Upper lobe of right lung (tissue), 1 donor: Measurements from ENCODE around the gene CYBA. TPM values are rescaled to one million over a fixed set of nuclear protein-coding genes. Genes with fewer than 3 reads are reported as not detected.
"Not testable (repeated sequence)": the region's sequence is repeated elsewhere in the genome, so short reads cannot be mapped to it uniquely, and the experiment has no call there.

Source experiments
- ATAC-seq: fragments of 200-7000 bp; cut with Tn5 transposase; one replicate; pipeline ENCODE4 v1.9.1; 2020; ENCODE audit warnings: mild to moderate bottlenecking, moderate library complexity
- DNase-seq: peaks from one replicate; pipeline ENCODE4 v3.0.0-alpha.2; 2020
- H3K27ac ChIP-seq: fragments of 200-600 bp; one replicate; pipeline ENCODE4 v1.8.0; 2022
- H3K27me3 ChIP-seq: fragments of 200-600 bp; one replicate; pipeline ENCODE4 v1.8.0; 2022; ENCODE audit warnings: mild to moderate bottlenecking
- H3K36me3 ChIP-seq: fragments of 200-600 bp; one replicate; pipeline ENCODE4 v1.8.0; 2022
- H3K4me1 ChIP-seq: fragments of 200-600 bp; one replicate; pipeline ENCODE4 v1.8.0; 2022
- H3K4me3 ChIP-seq: fragments of 200-600 bp; one replicate; pipeline ENCODE4 v1.8.0; 2022; ENCODE audit warnings: mild to moderate bottlenecking
- H3K9me3 ChIP-seq: fragments of 200-600 bp; one replicate; pipeline ENCODE4 v1.8.0; 2022
- intact Hi-C: fragments of 100-400 bp; cut with DNase I; formaldehyde crosslinking; loops from one replicate; pipeline ENCODE4 v1.11.0; 2022
- total RNA-seq: library from RNA; stranded (reverse); fragmentation: NEBNext Ultra II Directional; extraction: Animal tissue kit (Norgen Biotek cat#: 25700); gene quantifications from one replicate; pipeline ENCODE4 v1.2.1, GENCODE V29; 2021
- TF ChIP-seq, protein P1 (sequence below): fragments of 200-600 bp; IDR thresholded peaks from one replicate; pipeline ENCODE4 v1.8.0; 2022; ENCODE audit warnings: antibody characterized with exemption
- donor health status: DM: no; HTN: yes; CAD: no; lungs with severe emphysema.

CYBA gene
- total RNA-seq, 1 donor from 2014 or later = 257 TPM

DNA sequence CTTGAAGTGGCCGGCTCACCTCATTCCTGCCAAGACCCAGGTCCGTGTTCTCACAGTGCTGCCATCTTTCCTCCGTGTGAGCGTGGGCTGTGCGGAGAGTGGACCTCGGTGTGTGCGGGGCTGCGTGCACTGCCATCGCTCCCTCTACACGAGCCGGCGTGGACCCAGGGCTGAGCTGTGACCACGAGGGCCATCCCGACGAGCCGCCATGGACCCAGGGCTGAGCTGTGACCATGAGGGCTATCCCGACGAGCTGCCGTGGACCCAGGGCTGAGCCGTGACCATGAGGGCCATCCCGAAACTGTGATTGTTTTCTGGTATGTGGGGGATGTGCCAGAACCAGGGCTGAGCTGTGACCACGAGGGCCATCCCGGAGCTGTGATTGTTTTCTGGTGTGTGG is 21.0 kb upstream of the CYBA start:
- ATAC-seq (no peak), DNase-seq (no peak)
- Histone ChIP-seq H3K9me3 (no peaks in the 10 kb centered on the region), H3K4me1 (no peaks in the 10 kb centered on the region), H3K27ac (no peak overlapping the region), H3K4me3 (no peak overlapping the region), H3K27me3 (no peaks in the 10 kb centered on the region), H3K36me3 (no peaks in the 10 kb centered on the region)
- intact Hi-C loops = no loop called here
- TF ChIP-seq, protein P1, sequence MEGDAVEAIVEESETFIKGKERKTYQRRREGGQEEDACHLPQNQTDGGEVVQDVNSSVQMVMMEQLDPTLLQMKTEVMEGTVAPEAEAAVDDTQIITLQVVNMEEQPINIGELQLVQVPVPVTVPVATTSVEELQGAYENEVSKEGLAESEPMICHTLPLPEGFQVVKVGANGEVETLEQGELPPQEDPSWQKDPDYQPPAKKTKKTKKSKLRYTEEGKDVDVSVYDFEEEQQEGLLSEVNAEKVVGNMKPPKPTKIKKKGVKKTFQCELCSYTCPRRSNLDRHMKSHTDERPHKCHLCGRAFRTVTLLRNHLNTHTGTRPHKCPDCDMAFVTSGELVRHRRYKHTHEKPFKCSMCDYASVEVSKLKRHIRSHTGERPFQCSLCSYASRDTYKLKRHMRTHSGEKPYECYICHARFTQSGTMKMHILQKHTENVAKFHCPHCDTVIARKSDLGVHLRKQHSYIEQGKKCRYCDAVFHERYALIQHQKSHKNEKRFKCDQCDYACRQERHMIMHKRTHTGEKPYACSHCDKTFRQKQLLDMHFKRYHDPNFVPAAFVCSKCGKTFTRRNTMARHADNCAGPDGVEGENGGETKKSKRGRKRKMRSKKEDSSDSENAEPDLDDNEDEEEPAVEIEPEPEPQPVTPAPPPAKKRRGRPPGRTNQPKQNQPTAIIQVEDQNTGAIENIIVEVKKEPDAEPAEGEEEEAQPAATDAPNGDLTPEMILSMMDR = no peak

DNA sequence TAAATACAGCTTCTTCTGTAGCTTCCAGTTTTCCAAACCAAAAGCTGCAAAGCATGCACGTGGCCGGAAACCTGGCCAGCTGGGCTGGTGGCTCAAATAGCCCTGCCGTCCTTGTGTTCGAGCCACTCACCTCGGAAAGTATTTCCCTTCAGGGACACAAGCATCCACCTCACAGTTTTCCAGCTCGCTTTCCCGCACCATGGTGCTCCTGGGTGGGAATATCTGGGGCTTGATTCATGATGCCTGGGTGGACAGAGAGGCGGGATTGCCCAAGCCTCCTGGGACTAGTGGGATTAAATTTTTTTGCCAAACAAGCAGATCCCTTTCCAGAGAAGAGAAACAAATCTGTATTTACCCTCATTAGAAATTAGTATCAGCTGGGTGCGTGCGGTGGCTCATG is 19.1 kb upstream of the CYBA start:
- TF ChIP-seq, protein P1 = no peak
- Histone ChIP-seq H3K27ac (no peak overlapping the region), H3K9me3 (no peaks in the 10 kb centered on the region), H3K4me3 (no peak overlapping the region), H3K27me3 (no peaks in the 10 kb centered on the region), H3K4me1 (no peaks in the 10 kb centered on the region), H3K36me3 (no peaks in the 10 kb centered on the region)
- intact Hi-C loops = no loop called here
- no peak for DNase-seq
- ATAC-seq = no peak

DNA sequence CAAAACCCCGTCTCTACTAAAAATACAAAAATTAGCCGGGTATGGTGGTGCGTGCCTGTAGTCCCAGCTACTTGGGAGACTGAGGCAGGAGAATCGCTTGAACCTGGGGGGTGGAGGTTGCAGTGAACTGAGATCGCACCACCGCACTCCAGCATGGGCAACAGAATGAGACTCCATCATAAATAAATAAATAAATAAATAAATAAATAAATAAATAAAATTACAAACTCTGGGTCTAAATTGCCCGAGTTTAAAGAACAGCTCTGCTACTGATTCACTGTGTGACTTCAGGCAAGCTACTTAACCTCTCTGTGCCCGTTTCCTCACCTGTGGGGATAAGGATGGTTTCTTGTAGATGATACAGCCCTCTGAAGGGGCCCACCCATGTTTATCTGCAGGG is 18.6 kb upstream of the CYBA start:
- H3K27me3 ChIP-seq, H3K36me3 ChIP-seq, H3K4me3 ChIP-seq, ATAC-seq, intact Hi-C loops, H3K9me3 ChIP-seq, H3K27ac ChIP-seq, H3K4me1 ChIP-seq, DNase-seq: not testable (repeated sequence)

DNA sequence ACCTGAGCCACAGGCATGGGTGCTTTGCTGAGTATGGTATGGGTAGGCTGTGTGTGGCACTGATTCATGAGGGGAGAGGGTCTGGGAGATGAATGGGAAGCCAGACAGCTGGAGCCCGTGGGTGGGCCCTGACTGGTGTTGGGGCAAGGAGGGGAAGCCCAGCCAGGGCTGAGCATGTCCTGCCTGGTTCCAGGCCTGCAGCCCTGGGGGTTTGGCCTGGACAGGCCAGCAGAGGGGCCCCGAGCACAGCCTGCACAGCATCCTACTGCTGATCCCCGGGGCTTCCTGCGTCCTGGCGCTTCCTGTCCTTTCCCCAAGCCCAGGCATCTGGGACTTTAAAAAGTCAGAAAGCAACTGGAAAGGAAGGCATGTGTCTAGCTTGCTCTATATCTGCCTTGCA is 16.6 kb upstream of the CYBA start:
- Histone ChIP-seq H3K27ac (no peak overlapping the region), H3K4me3 (no peak overlapping the region), H3K4me1 (peaks cover 3% of the 10 kb centered on the region), H3K27me3 (no peaks in the 10 kb centered on the region), H3K36me3 (no peaks in the 10 kb centered on the region), H3K9me3 (no peaks in the 10 kb centered on the region)
- intact Hi-C loops = no loop called here
- DNase-seq (no peak), ATAC-seq (no peak)
- TF ChIP-seq, protein P1 = no peak

DNA sequence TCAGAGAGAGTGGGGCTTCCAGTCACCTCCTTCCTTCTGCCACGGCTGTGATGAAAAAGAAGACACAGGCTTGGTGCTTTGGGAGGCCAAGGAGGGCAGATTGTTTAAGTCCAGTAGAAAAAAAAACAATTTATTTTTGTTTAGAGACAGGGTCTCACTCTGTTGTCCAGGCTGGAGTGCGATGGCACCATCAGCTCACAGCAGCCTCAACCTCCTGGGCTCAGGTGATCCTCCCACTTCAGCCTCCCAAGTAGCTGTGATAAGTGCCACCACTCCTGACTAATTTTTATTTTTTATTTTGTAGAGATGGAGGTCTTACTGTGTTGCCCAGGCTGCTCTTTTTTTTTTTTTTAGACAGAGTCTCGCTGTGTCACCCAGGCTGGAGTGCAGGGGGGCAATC is 14.7 kb upstream of the CYBA start:
- H3K27ac ChIP-seq = no peak overlapping the region
- no peak for ATAC-seq

DNA sequence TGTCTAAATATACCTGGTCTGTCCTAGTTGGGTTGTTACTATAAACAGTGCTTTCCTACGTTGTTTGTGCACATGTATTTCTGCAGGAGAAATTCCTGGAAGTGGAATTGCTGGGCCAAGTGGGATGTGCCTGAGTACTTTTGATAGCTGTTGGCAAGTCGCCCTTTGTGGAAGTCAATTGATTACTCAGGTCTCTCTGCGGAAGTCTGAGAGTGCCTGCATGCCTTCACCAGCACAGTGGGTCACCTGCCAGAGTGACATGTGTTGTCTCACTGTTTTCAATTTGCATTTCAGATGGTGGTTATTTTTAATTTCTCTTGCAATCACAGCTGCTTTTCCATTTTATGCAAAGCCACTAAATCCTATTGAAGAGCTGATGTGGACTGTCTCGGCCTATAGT is 14.3 kb upstream of the CYBA start:
- ATAC-seq (no peak), DNase-seq (no peak)
- H3K4me3 ChIP-seq = no peak overlapping the region
- H3K9me3 ChIP-seq = no peaks in the 10 kb centered on the region
- no peaks in the 10 kb centered on the region for H3K27me3 ChIP-seq
- H3K4me1 ChIP-seq = peaks cover 17% of the 10 kb centered on the region
- no peaks in the 10 kb centered on the region for H3K36me3 ChIP-seq
- no peak overlapping the region for H3K27ac ChIP-seq
- intact Hi-C loops = no loop called here
- TF ChIP-seq, protein P1 = no peak

More for the DNA sequence above, 14.7 kb upstream of the CYBA start:
- DNase-seq = no peak
- H3K27me3 ChIP-seq = no peaks in the 10 kb centered on the region
- H3K4me1 ChIP-seq = peaks cover 17% of the 10 kb centered on the region
- intact Hi-C loops = no loop called here
- TF ChIP-seq, protein P1 = no peak
- H3K9me3 ChIP-seq = no peaks in the 10 kb centered on the region
- H3K4me3 ChIP-seq = no peak overlapping the region
- H3K36me3 ChIP-seq = no peaks in the 10 kb centered on the region
